Measurements from ENCODE around the gene TP53BP2.

- TF ChIP-seq POLR2A (IDR thresholded peaks at IDR 0.05) (no peak), POLR2AphosphoS5 (IDR thresholded peaks at IDR 0.05; ENCODE audit: insufficient read depth in 1 of 2, low read depth in 1 of 2) (no peak)
- TF ChIP-seq, protein P1, sequence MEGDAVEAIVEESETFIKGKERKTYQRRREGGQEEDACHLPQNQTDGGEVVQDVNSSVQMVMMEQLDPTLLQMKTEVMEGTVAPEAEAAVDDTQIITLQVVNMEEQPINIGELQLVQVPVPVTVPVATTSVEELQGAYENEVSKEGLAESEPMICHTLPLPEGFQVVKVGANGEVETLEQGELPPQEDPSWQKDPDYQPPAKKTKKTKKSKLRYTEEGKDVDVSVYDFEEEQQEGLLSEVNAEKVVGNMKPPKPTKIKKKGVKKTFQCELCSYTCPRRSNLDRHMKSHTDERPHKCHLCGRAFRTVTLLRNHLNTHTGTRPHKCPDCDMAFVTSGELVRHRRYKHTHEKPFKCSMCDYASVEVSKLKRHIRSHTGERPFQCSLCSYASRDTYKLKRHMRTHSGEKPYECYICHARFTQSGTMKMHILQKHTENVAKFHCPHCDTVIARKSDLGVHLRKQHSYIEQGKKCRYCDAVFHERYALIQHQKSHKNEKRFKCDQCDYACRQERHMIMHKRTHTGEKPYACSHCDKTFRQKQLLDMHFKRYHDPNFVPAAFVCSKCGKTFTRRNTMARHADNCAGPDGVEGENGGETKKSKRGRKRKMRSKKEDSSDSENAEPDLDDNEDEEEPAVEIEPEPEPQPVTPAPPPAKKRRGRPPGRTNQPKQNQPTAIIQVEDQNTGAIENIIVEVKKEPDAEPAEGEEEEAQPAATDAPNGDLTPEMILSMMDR (IDR thresholded peaks at IDR 0.05): no peak
Measured at GRCh38 chr1:223793716-223794115, 52.0 kb downstream of the TP53BP2 start.
